SH-SY5Y (cell line): ENCODE data around the gene HNRNPU.

ENCODE experiments used
- GATA2 ChIP-seq: IDR thresholded peaks from 2 replicates; pipeline ENCODE4 v1.6.1; 2011; ENCODE audit warnings: mild to moderate bottlenecking, low read depth, low read length
- GATA3 ChIP-seq: IDR thresholded peaks from 2 replicates; pipeline ENCODE4 v1.6.1; 2011; ENCODE audit warnings: low read depth, mild to moderate bottlenecking, low read length, moderate library complexity

DNA sequence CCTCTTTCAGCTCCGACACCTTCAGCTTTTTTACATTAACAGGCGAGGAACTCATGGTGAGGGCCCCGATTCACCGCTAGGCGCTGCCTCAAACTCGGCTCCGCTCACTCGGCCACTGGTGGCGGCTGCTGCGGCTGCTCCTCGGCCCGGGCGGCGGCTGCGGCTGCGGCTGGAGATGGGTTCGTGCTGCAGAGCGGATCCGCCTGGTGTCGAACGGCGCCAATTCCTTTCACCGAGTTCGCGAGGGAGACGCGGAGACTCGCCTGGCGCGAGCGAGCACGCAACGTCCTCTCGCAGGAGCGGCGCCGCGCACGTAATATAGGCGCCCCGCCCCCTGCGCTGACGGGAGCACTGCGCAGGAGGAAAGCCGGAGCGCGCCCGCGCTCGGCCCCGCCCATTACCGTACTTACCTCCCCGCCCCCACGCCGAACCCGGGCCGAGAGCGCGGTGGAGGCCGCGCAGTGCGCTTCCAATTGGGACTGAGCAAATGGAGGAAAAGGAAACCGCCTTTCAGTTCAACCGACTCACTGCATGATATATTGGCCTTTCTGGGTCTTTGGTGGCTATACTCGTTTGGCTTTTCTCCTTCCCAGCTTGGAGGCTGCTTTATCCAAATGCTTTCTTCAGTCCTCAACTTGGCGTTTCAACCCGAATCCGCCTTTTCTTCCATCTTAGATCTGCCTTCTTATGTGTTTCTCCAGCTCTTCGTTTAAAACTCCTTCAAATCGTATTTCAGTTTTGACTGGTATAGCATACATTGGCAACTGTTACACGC is at the start of gene HNRNPU:
- TF ChIP-seq GATA2 (no peak), GATA3 (no peak)
